Spinal cord (tissue), 10 donors: Measurements from ENCODE around the gene SMOC2. TPM values are rescaled to one million over a fixed set of nuclear protein-coding genes. Genes with fewer than 3 reads are reported as not detected.

ENCODE experiments used
- DNase-seq, 6 donors: peaks; one replicate each; pipeline versions ENCODE4 v3.0.0 to v3.0.0-alpha.2; 2013 to 2015; ENCODE audit warnings: low spot score in 6 of 6, low read depth in 4 of 6
- H3K27ac ChIP-seq: one replicate; pipeline ENCODE4 v1.5.1; 2013; ENCODE audit warnings: low read depth, low read length, control low read depth
- H3K27me3 ChIP-seq: one replicate; pipeline ENCODE4 v1.6.1; 2013; ENCODE audit warnings: low read length; ENCODE audit not compliant: control insufficient read depth, insufficient read depth
- H3K36me3 ChIP-seq: one replicate; pipeline ENCODE4 v1.6.1; 2013; ENCODE audit warnings: low read length; ENCODE audit not compliant: control insufficient read depth, insufficient read depth
- H3K4me1 ChIP-seq: one replicate; pipeline ENCODE4 v1.6.1; 2013; ENCODE audit warnings: low read length; ENCODE audit not compliant: control insufficient read depth, insufficient read depth
- H3K4me3 ChIP-seq: one replicate; pipeline ENCODE4 v1.5.1; 2013; ENCODE audit warnings: low read depth, low read length, control low read depth
- H3K9me3 ChIP-seq: one replicate; pipeline ENCODE4 v1.6.1; 2013; ENCODE audit warnings: low read length; ENCODE audit not compliant: control insufficient read depth, insufficient read depth
- WGBS: methylation state at CpG from one replicate; pipeline ENCODE4 v1.1.5; 2013; ENCODE audit warnings: missing lambda C conversion rate; ENCODE audit not compliant: insufficient coverage; 5-methylcytosine and 5-hydroxymethylcytosine counted together
- polyA plus RNA-seq, 2 donors: library from polyadenylated mRNA; unstranded; fragments of 120-200 nt; gene quantifications; one replicate each; pipeline ENCODE4 v1.2.1, GENCODE V29; 2013; ENCODE audit not compliant: insufficient read length in 2 of 2
- total RNA-seq, 2 donors: library from RNA; depleted of rRNA in 1 of 2; stranded (reverse); fragments of 120-200 nt in 1 of 2; fragments of >200 nt in 1 of 2; gene quantifications; one replicate each; pipeline versions ENCODE4 v1.2.3 to v1.2.4, GENCODE V29; 2013 to 2014
- donor health status: healthy.

The SMOC2 gene
- total and polyA plus RNA-seq, 4 donors, result 8.3 to 96.0 (median 45.6) TPM

DNA sequence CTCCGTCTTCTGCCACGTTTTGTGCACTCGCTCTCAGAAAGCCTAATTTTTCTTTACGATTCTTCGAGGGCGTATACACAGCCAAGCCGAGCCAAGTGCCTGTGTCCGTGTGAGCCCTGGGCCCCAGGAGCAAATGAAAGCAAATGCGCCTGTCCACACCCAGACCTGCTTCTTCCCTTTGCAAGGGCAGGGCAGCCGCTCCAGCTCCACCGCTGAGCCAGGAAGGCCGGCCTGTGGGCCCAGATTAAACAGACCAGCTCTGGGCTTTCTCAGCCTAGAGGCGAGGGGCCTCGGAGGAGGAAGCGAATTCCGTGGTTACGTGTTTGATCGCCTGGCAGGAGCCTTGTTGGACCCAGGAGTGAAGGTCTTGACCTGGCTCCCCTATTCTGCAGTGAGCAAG, 184.6 kb downstream of the SMOC2 start:
- WGBS, result 80% methylated on average over 18 of the region's 18 CpGs
- Histone ChIP-seq H3K4me1 (peaks cover 10% of the 10 kb centered on the region), H3K9me3 (no peaks in the 10 kb centered on the region), H3K27ac (no peak overlapping the region), H3K4me3 (no peak overlapping the region), H3K27me3 (no peaks in the 10 kb centered on the region), H3K36me3 (no peaks in the 10 kb centered on the region)
- no peak for DNase-seq

- no peak for DNase-seq
- peaks cover 10% of the 10 kb centered on the region for H3K4me1 ChIP-seq
- H3K27ac ChIP-seq, result no peak overlapping the region
- no peaks in the 10 kb centered on the region for H3K36me3 ChIP-seq
- no peak overlapping the region for H3K4me3 ChIP-seq
- no peaks in the 10 kb centered on the region for H3K27me3 ChIP-seq
- WGBS, result 84% methylated on average over 18 of the region's 19 CpGs
- no peaks in the 10 kb centered on the region for H3K9me3 ChIP-seq
Measured at GRCh38 chr6:168626046-168626602, 185.1 kb downstream of the SMOC2 start.

DNA sequence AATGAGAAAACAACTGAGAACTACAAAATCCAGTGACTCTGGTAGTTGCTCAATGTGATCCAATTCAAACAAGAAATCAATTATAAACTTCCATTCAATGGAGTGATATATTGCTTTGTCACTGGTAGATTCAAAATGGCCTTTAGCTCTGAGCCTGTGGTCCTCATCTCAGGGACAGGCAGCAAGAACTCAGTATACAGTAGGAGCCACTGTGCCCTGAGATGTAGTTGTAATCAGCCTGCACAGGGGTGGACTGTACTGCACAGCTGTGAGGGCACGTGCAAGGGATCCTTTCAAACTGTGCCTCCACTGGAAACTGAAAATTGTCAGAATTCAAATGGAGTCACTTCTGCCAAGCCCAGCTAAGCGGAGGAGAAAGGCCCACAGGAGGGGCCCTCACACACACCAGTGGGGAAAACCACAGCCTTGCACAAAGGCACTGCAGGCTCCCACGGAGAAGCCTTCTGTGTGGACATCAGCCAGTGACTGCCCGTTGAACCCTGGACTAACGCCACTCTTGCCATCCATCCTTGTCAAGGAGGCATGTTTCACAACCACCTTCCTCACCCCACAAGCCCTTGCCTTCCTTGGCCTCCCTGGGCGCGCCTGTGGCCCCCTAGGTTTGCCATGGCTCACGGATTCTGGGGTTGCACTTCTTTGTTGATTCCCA, 186.7 kb downstream of the SMOC2 start:
- DNase-seq, result no peak
- 54% methylated on average over 8 of the region's 8 CpGs for WGBS
- H3K27me3 ChIP-seq, result no peaks in the 10 kb centered on the region
- H3K4me1 ChIP-seq, result peaks cover 10% of the 10 kb centered on the region
- H3K9me3 ChIP-seq, result no peaks in the 10 kb centered on the region
- H3K27ac ChIP-seq, result no peak overlapping the region
- H3K36me3 ChIP-seq, result no peaks in the 10 kb centered on the region
- no peak overlapping the region for H3K4me3 ChIP-seq

- H3K9me3 ChIP-seq, result no peaks in the 10 kb centered on the region
- H3K4me1 ChIP-seq, result peaks cover 10% of the 10 kb centered on the region
- H3K27me3 ChIP-seq, result no peaks in the 10 kb centered on the region
- H3K4me3 ChIP-seq, result no peak overlapping the region
- H3K27ac ChIP-seq, result no peak overlapping the region
- no peak for DNase-seq
- no CpG with 5 or more reads among the region's 6 CpGs for WGBS
- no peaks in the 10 kb centered on the region for H3K36me3 ChIP-seq
Measured at GRCh38 chr6:168628176-168628553, 187.2 kb downstream of the SMOC2 start.

GRCh38 chr6:168628732-168629245, 187.8 kb downstream of the SMOC2 start:
- Histone ChIP-seq H3K27me3 (no peaks in the 10 kb centered on the region), H3K4me1 (peaks cover 10% of the 10 kb centered on the region), H3K9me3 (no peaks in the 10 kb centered on the region), H3K4me3 (no peak overlapping the region), H3K36me3 (no peaks in the 10 kb centered on the region), H3K27ac (no peak overlapping the region)
- no peak for DNase-seq
- 91% methylated on average over 19 of the region's 19 CpGs for WGBS

DNA sequence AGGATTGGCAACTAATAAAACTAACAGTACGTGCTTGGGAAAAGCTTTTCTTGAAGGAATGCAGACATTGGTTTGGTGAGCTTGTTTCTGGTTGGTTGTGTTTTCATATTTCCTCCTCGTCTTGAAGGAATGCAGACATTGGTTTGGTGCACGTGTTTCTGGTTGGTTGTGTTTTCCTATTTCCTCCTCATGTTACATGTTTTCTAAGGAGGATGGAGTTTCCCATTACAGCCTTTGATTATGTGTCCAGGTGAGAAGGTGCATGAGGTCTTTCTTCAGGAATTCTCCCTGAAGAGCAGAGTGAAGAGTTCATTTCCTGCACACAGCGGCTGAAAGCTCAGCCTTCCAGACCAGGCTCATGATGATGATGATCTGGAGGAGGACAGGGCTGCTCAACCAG, 190.6 kb downstream of the SMOC2 start:
- H3K36me3 ChIP-seq, result no peaks in the 10 kb centered on the region
- no peak overlapping the region for H3K4me3 ChIP-seq
- H3K9me3 ChIP-seq, result no peaks in the 10 kb centered on the region
- H3K4me1 ChIP-seq, result peaks cover 10% of the 10 kb centered on the region
- DNase-seq, result no peak
- WGBS, result 89% methylated on average over 1 of the region's 4 CpGs
- H3K27me3 ChIP-seq, result no peaks in the 10 kb centered on the region
- H3K27ac ChIP-seq, result no peak overlapping the region

DNA sequence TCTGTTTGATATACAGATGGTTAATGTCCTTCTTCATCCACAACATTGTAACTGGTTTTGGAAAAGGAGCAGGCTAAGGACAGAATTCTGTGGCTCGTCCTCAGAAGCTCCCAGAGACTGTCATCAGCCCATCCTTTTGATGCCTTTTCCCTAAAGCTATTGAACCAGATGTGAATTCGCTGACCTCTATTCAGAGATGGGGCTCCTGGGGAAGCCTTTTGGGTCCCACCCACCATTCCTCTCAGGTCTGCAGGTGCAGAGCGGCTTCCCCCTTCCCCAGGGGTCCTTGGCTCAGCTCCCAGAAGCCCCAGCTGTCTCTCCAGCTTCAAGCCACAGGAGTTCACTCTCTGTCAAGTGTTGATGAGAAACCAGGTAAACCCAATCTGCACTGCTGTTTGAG, 191.7 kb downstream of the SMOC2 start:
- no peak for DNase-seq
- Histone ChIP-seq H3K36me3 (no peaks in the 10 kb centered on the region), H3K4me3 (no peak overlapping the region), H3K4me1 (peaks cover 8% of the 10 kb centered on the region), H3K27me3 (no peaks in the 10 kb centered on the region), H3K27ac (no peak overlapping the region), H3K9me3 (no peaks in the 10 kb centered on the region)
- 87% methylated on average over 3 of the region's 3 CpGs for whole genome bisulfite sequencing

DNA sequence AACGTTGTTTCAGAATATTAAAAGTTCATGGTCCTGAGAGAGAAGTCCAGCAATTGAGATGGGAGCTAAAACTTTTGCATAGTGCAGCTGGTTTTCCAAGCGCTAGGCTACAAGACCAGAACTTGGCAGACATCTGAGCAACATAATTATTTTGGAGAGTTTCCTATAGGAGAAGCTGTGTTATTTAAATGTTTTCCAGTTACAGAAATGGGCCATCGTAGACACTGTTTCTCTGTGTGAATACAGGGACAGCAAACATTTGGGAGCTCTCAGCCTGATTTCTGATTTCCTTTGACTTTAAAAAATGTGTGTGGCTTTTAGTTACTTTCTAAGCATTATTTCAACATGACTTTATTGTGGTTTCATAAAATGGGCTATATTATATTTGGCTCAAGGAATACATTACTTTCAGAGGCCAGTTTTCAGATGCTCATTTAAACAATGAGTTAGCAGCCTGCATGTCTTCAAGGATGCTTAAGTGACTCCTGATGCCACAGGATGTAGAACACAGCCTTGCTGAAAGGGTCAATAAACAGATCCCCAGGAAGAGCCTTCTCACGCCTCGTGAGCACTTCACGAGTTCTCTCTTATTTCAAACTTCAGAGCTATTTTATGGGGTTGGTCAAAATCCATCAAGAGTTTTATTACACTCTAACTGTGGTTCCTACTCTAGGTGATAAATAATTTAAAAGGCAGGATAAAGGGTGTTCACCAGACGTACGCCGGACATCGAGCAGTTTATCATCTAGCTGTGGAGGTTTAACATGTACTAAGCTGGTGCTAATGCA, 193.8 kb downstream of the SMOC2 start:
- 86% methylated on average over 1 of the region's 10 CpGs for WGBS

DNA sequence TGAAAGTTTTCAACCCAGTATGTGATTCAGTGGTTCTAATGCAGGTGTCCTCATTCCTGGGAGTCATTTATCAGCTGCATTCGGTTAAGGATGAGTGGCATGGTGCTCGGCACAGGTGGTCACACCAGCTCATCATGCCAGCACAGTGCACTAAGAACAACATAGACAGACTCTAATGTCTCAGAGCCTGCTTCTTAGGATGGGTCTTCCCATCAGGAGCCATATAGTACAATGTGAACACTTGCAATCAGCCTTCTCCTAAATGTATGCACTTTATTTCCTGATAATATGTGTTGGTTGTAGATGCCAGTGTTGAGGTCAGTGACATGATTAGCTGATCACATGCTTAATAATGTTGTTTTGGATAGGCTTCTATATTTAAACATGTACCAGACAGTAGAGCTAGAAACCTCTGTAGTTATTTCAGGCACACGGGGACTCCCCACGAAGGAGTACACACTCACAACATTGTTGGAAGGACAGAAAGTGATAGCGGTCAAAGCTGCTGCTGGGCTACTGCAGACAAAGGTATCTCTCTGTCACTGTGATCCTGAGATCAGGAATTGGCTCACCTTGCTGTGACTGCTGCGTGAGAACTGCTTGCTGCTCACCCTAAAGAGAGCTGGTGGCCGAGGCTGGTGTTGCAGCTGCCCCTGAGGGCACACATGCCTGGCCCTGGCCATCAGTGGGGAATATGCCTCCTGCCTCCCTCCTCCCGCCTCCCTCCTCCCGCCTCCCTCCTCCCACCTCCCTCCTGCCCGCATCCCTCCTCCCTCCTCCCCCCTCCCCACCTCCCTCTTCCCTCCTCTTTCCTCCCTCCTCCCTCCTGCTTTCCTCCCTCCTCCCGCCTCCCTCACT, 195.4 kb downstream of the SMOC2 start:
- WGBS, result 84% methylated on average over 4 of the region's 11 CpGs

More for the DNA sequence above, 193.8 kb downstream of the SMOC2 start:
- peaks cover 15% of the 10 kb centered on the region for H3K4me1 ChIP-seq
- no peak overlapping the region for H3K4me3 ChIP-seq
- DNase-seq, result peak in 1 of 6 donors; percentile 67
- H3K27me3 ChIP-seq, result no peaks in the 10 kb centered on the region
- no peaks in the 10 kb centered on the region for H3K9me3 ChIP-seq
- H3K36me3 ChIP-seq, result no peaks in the 10 kb centered on the region
- H3K27ac ChIP-seq, result no peak overlapping the region

More for the DNA sequence above, 195.4 kb downstream of the SMOC2 start:
- Histone ChIP-seq H3K36me3 (no peaks in the 10 kb centered on the region), H3K27me3 (no peaks in the 10 kb centered on the region), H3K4me1 (peaks cover 21% of the 10 kb centered on the region), H3K9me3 (no peaks in the 10 kb centered on the region), H3K4me3 (no peak overlapping the region), H3K27ac (no peak overlapping the region)
- no peak for DNase-seq
